ENCODE measurements around the gene KCNN3.

KCNN3 gene

DNA sequence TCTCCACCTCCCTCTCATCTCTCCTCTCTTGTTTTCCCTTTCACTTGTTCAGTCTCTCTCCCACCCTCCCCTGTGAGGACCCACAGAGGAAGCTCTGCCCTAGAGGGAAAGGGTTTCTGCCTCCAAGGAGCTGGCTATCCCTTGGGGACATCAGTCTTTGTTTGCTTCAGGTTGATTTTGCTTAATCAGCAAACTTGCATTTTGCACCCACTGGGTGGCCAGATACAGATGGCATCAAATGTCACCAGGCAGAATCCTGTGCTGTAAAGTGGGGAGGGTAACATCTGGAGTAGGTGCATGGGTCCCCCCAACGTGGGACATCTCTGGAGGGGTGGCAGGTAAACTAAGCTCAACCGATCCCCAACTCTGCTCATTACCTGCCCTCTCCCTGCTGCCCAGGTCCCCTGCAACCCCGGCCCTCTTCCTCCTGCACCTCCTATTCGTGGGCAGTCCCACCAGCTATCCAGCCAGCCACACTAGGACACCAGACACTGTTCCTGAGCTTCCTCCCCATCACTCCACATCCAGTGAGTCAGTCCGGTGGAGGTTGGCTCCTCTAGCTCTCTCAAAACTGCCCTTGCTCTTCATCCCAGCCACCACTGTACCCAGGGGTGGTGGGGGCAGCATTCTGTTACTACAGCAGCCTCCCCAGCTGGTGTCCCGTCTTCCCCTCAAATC, 123.3 kb downstream of the KCNN3 start:
- H3K4me1 ChIP-seq (ENCODE audit: control insufficient read depth, low read depth, low read length): peaks cover 28% of the 10 kb centered on the region
- no peak overlapping the region for H3K4me3 ChIP-seq (ENCODE audit: low read length)
- H3K9ac ChIP-seq (ENCODE audit: low read length): no peak overlapping the region
- no peaks in the 10 kb centered on the region for H3K36me3 ChIP-seq (ENCODE audit: control insufficient read depth, low read depth, low read length)
- H3K27me3 ChIP-seq (ENCODE audit: control insufficient read depth, insufficient read depth, low read length): no peaks in the 10 kb centered on the region
- no peak overlapping the region for H3K27ac ChIP-seq (ENCODE audit: low read length)
- no peaks in the 10 kb centered on the region for H3K9me3 ChIP-seq (ENCODE audit: control insufficient read depth, low read depth, low read length)

DNA sequence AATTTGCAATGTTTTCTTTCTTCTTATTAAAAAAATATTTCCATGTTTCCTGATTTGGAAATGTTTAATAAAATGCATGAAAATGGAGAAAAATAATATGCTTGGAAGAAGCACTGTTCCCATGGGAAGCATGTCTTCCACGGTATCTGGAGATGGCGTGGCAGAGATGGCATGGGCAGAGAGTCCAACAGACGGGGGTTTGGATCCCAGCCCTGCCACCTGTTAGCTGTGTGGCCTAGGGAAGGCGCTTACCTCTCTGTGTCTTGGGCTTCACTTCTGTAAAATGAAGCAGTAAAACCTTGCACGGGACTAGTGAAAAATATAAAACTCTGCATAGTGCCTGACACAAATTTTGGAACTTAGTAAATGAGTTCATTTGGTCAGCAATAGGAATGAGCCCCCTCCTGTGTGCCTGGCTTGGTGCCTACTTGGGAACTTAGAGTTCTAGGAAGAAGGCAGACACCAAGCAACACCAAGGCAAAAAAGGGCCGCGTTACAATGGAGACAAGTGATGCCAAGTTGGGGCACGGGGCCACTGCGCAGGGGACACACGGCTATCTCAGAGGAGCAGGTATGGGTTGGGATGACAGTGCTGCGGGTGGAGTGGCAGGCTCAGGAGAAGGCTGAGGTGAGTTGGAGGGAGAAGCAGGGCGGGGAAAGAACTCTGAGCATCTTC, 124.2 kb downstream of the KCNN3 start:
- Histone ChIP-seq H3K9me3 (ENCODE audit: control insufficient read depth, low read depth, low read length) (peaks cover 4% of the 10 kb centered on the region), H3K9ac (ENCODE audit: low read length) (no peak overlapping the region), H3K36me3 (ENCODE audit: control insufficient read depth, low read depth, low read length) (no peaks in the 10 kb centered on the region), H3K4me1 (ENCODE audit: control insufficient read depth, low read depth, low read length) (peaks cover 28% of the 10 kb centered on the region), H3K27me3 (ENCODE audit: control insufficient read depth, insufficient read depth, low read length) (no peaks in the 10 kb centered on the region), H3K4me3 (ENCODE audit: low read length) (no peak overlapping the region), H3K27ac (ENCODE audit: low read length) (no peak overlapping the region)

DNA sequence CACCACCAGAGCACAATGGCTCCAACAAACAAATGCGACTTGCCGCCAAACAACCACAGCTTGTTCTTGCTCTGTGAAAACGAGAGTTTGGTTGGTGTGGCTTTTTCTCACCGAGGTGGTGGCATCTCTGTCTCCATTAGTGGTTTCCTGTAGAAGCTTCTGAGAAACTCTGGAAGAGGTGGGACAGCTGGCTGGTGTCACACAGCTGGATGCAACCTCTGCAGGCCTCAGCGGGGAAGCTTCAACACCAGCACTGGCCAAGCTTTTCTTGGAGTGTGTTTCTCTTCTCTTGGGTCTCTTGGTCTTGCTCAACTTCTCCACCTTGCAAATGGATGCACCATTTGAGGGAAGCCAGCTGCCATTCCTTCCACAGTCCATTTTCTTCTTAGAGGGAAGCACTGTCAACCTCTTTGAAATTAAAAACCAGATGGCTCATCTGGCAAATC, 124.8 kb downstream of the KCNN3 start:
- no peaks in the 10 kb centered on the region for H3K27me3 ChIP-seq (ENCODE audit: control insufficient read depth, insufficient read depth, low read length)
- no peak overlapping the region for H3K4me3 ChIP-seq (ENCODE audit: low read length)
- H3K36me3 ChIP-seq (ENCODE audit: control insufficient read depth, low read depth, low read length): no peaks in the 10 kb centered on the region
- no peak overlapping the region for H3K9ac ChIP-seq (ENCODE audit: low read length)
- H3K4me1 ChIP-seq (ENCODE audit: control insufficient read depth, low read depth, low read length): peaks cover 28% of the 10 kb centered on the region
- H3K27ac ChIP-seq (ENCODE audit: low read length): no peak overlapping the region
- H3K9me3 ChIP-seq (ENCODE audit: control insufficient read depth, low read depth, low read length): peaks cover 5% of the 10 kb centered on the region

DNA sequence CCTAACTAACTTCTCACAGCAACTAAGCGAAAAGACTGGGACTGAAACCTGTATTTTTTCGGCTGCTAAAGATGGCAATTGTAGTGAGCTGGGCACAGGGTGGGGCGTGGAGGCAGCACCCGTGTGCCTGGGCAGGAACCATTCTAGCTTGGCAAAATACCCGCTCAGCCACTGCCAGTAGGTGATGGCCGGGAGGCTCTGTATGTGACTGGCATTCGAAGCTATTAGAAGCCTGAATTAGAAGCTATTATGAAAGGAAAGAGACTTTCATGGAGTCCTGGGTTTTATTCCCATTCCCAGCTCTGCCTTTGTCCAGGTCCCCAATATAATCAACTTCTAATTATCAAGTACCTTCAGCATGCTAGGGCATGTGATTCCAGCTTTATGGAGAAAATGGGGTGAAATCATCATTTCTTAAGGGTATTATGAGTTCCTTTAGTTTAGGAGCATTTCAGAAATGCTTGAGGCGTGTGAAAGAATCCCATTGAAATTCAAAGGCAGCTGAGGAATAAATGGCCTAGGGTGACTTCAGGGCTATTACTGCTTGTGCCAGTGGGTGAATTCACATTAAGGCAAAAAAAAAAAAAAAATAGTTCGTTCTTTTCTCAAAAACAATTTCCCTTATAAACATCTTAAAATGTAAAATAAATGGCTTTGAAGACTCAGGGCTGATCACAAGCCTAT, 125.6 kb downstream of the KCNN3 start:
- Histone ChIP-seq H3K4me3 (ENCODE audit: low read length) (no peak overlapping the region), H3K9me3 (ENCODE audit: control insufficient read depth, low read depth, low read length) (peaks cover 5% of the 10 kb centered on the region), H3K27ac (ENCODE audit: low read length) (no peak overlapping the region), H3K4me1 (ENCODE audit: control insufficient read depth, low read depth, low read length) (peaks cover 28% of the 10 kb centered on the region), H3K9ac (ENCODE audit: low read length) (no peak overlapping the region), H3K27me3 (ENCODE audit: control insufficient read depth, insufficient read depth, low read length) (no peaks in the 10 kb centered on the region), H3K36me3 (ENCODE audit: control insufficient read depth, low read depth, low read length) (no peaks in the 10 kb centered on the region)

DNA sequence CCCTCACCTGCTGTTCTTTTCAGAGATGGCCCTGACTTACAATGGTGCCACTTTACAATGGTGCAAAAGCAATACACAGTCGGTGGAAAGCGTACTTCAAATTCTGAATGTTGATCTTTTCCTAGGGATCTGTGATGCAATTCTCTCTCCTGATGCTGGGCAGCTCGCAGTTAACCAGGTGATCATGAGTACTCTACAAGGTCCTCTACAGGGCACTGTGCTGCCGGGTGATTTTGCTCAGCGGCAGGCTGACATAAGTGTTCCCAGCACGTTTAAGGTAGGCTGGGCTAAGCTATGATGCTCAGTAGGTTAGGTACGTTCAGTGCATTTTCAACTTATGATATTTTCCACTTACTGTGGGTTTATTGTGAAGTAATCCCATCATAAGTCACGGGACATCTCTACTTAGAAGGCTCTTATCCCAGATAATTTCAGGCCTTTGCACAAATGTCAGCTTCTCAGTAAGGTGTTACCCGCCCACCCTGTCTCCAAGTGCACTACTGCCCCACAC, 126.5 kb downstream of the KCNN3 start:
- H3K27me3 ChIP-seq (ENCODE audit: control insufficient read depth, insufficient read depth, low read length): no peaks in the 10 kb centered on the region
- peaks cover 5% of the 10 kb centered on the region for H3K9me3 ChIP-seq (ENCODE audit: control insufficient read depth, low read depth, low read length)
- no peak overlapping the region for H3K4me3 ChIP-seq (ENCODE audit: low read length)
- H3K36me3 ChIP-seq (ENCODE audit: control insufficient read depth, low read depth, low read length): no peaks in the 10 kb centered on the region
- H3K9ac ChIP-seq (ENCODE audit: low read length): no peak overlapping the region
- H3K4me1 ChIP-seq (ENCODE audit: control insufficient read depth, low read depth, low read length): peaks cover 28% of the 10 kb centered on the region
- H3K27ac ChIP-seq (ENCODE audit: low read length): no peak overlapping the region

DNA sequence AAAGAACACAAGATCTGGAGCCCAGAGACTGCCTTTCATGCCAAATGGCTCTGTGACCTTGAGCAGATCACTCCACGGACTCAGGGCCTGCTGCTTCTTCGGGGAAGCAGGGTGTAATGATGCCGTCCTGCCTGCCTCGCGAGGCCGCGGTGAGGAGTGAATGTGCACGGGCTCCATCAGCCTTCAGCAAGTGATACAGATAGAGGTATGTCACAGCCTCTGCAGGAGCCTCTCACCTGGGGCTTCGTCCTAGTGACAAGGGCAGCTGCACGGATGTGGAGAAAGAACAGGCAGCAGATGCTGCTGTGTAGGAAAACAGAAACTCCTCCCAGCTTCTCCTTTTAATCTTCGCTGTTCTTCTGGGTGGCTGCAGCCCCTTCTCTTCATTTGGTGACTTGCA, 127.5 kb downstream of the KCNN3 start:
- Histone ChIP-seq H3K27ac (ENCODE audit: low read length) (no peak overlapping the region), H3K4me3 (ENCODE audit: low read length) (no peak overlapping the region), H3K27me3 (ENCODE audit: control insufficient read depth, insufficient read depth, low read length) (no peaks in the 10 kb centered on the region), H3K9ac (ENCODE audit: low read length) (no peak overlapping the region), H3K4me1 (ENCODE audit: control insufficient read depth, low read depth, low read length) (peaks cover 28% of the 10 kb centered on the region), H3K36me3 (ENCODE audit: control insufficient read depth, low read depth, low read length) (no peaks in the 10 kb centered on the region), H3K9me3 (ENCODE audit: control insufficient read depth, low read depth, low read length) (peaks cover 5% of the 10 kb centered on the region)

DNA sequence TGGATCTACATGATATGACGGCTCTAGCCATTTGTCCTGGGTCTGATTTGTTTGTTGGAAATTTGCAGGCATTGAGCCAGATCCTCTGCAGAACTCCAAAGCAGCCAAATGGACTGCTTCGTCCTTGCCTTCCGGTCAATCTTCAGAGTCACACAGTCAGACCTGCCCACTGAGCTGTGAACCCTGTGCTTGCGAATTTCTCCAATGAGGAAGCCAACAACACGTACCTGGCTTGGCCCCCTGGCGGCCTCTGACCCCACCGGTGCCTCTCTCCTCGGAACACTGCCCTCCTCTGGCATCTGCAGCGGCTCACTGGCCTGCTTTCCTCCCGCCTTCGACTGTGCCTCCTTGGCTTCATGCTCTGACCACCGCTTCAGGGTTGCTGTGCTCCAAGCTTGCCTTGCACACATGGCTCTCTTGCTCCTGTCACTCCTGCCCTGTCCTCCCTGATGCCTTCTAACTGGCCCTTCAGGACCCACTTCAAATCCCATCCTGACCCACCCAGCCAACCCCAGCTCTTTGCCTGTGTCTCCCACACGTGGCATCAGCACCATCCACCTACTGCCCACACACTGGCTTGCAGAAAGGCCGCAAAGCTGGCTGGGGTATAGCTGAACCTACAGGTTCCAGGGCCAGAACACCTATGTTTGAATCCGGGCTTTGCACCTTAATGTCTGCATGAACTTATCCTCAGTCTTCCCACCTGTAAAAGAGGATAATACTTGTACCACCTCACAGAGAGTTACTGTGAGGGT, 128.2 kb downstream of the KCNN3 start:
- Histone ChIP-seq H3K9me3 (ENCODE audit: control insufficient read depth, low read depth, low read length) (peaks cover 5% of the 10 kb centered on the region), H3K36me3 (ENCODE audit: control insufficient read depth, low read depth, low read length) (no peaks in the 10 kb centered on the region), H3K9ac (ENCODE audit: low read length) (no peak overlapping the region), H3K4me1 (ENCODE audit: control insufficient read depth, low read depth, low read length) (peaks cover 28% of the 10 kb centered on the region), H3K27ac (ENCODE audit: low read length) (no peak overlapping the region), H3K4me3 (ENCODE audit: low read length) (no peak overlapping the region), H3K27me3 (ENCODE audit: control insufficient read depth, insufficient read depth, low read length) (no peaks in the 10 kb centered on the region)

DNA sequence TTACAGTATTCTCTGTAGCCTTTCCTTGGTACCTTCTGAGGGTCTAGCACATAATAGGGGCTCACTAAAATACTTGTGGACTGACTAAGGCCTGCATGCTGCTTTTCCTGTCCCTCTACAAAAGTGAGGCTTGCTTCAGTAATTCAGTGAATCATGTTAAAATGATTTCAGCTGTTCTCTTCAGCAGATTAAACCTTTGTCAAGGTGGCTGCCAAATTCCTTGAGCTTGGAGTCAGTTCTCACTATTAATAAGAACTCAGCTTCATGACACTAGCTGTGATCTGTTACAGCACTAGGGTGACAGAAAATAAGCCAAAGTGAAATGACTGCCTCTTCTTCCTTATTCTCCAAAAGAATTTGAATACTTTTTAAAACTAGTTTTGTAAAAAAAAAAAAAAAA, 128.8 kb downstream of the KCNN3 start:
- Histone ChIP-seq H3K9me3 (ENCODE audit: control insufficient read depth, low read depth, low read length) (peaks cover 5% of the 10 kb centered on the region), H3K4me1 (ENCODE audit: control insufficient read depth, low read depth, low read length) (peaks cover 23% of the 10 kb centered on the region), H3K9ac (ENCODE audit: low read length) (no peak overlapping the region), H3K27ac (ENCODE audit: low read length) (no peak overlapping the region), H3K27me3 (ENCODE audit: control insufficient read depth, insufficient read depth, low read length) (no peaks in the 10 kb centered on the region), H3K36me3 (ENCODE audit: control insufficient read depth, low read depth, low read length) (no peaks in the 10 kb centered on the region), H3K4me3 (ENCODE audit: low read length) (no peak overlapping the region)

DNA sequence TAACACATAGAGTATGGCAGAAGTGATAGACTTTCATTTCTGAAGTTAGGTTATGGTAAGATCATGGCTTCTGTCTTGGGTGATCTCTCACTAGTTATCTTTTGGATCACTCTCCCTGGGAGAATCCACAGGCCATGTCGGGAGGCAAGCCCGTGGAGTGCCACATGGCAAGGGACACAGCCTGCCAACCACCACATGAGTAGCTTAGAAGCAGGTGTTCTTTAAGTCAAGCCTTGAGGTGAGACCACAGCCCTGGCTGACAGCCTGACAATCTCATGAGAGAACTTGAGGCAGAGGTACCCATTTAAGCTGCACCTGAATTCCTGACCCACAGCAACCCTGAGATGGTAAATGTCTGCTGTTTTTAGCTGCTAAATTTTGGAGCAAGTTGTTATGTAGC, 130.4 kb downstream of the KCNN3 start:
- H3K27me3 ChIP-seq (ENCODE audit: control insufficient read depth, insufficient read depth, low read length): no peaks in the 10 kb centered on the region
- H3K4me1 ChIP-seq (ENCODE audit: control insufficient read depth, low read depth, low read length): peaks cover 13% of the 10 kb centered on the region
- H3K27ac ChIP-seq (ENCODE audit: low read length): no peak overlapping the region
- H3K9me3 ChIP-seq (ENCODE audit: control insufficient read depth, low read depth, low read length): peaks cover 5% of the 10 kb centered on the region
- no peak overlapping the region for H3K4me3 ChIP-seq (ENCODE audit: low read length)
- no peaks in the 10 kb centered on the region for H3K36me3 ChIP-seq (ENCODE audit: control insufficient read depth, low read depth, low read length)
- H3K9ac ChIP-seq (ENCODE audit: low read length): no peak overlapping the region

DNA sequence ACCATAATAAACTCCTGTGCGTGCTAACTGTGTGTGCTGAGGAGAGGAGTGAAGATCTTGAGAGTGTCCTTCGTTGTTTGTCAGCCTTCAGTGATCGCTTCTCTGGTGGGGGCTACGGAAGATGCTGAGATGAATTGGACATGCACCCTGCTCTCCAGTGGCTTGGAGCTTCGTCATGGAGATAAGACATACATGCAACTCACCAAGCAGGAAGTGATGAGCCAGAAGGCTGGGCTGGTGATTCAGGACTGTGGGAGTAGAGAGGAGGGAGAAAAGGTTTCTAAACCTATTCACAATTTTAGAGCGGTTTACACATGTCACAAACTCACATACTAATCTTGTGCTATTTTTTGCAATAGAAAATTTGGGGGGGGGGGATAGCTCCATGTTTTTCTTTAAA, 133.2 kb downstream of the KCNN3 start:
- no peak overlapping the region for H3K27ac ChIP-seq (ENCODE audit: low read length)
- H3K9ac ChIP-seq (ENCODE audit: low read length): no peak overlapping the region
- no peaks in the 10 kb centered on the region for H3K27me3 ChIP-seq (ENCODE audit: control insufficient read depth, insufficient read depth, low read length)
- no peak overlapping the region for H3K4me3 ChIP-seq (ENCODE audit: low read length)
- no peaks in the 10 kb centered on the region for H3K4me1 ChIP-seq (ENCODE audit: control insufficient read depth, low read depth, low read length)
- no peaks in the 10 kb centered on the region for H3K36me3 ChIP-seq (ENCODE audit: control insufficient read depth, low read depth, low read length)
- peaks cover 5% of the 10 kb centered on the region for H3K9me3 ChIP-seq (ENCODE audit: control insufficient read depth, low read depth, low read length)

DNA sequence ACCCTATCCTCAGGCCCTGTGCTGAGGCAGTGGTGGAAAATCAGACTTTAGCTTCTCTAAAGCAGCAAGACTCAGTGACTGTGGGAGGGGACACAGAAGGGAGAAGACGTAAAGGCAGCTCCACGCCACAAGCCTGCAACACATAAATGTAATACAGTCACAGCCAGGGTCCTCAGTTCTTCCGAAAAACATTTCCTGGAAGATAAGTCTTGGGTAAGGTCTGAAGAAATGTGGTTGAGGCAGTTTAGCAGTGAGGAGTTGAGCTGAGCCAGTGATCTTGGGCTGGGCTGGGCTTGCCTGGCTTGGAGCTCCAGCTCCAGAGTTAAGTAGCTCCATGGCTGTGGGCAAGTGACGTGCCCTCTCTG, 134.3 kb downstream of the KCNN3 start:
- no peaks in the 10 kb centered on the region for H3K36me3 ChIP-seq (ENCODE audit: control insufficient read depth, low read depth, low read length)
- no peak overlapping the region for H3K9ac ChIP-seq (ENCODE audit: low read length)
- no peak overlapping the region for H3K4me3 ChIP-seq (ENCODE audit: low read length)
- H3K9me3 ChIP-seq (ENCODE audit: control insufficient read depth, low read depth, low read length): no peaks in the 10 kb centered on the region
- no peaks in the 10 kb centered on the region for H3K27me3 ChIP-seq (ENCODE audit: control insufficient read depth, insufficient read depth, low read length)
- peaks cover 4% of the 10 kb centered on the region for H3K4me1 ChIP-seq (ENCODE audit: control insufficient read depth, low read depth, low read length)
- H3K27ac ChIP-seq (ENCODE audit: low read length): no peak overlapping the region
